Measurements from ENCODE around the gene APBA2.

DNA sequence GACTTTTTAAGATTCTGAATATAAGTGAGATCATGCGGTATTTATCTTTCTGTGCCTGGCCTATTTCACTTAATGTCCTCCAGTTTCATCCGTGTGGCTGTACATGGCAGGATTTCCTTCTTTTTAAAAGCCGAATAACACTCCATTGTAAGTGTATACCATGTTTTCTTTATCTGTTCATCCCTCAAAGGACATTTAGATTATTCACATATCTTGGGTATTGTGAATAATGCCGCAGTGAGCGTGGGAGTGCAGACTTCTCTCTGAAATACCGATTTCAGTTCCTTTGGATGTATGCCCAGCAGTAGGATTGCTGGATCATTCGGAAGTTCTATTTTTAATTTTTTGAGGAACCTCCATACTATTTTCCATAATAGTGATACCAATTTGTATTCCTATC is 136.1 kb downstream of the APBA2 start:
- TF ChIP-seq, protein P1, sequence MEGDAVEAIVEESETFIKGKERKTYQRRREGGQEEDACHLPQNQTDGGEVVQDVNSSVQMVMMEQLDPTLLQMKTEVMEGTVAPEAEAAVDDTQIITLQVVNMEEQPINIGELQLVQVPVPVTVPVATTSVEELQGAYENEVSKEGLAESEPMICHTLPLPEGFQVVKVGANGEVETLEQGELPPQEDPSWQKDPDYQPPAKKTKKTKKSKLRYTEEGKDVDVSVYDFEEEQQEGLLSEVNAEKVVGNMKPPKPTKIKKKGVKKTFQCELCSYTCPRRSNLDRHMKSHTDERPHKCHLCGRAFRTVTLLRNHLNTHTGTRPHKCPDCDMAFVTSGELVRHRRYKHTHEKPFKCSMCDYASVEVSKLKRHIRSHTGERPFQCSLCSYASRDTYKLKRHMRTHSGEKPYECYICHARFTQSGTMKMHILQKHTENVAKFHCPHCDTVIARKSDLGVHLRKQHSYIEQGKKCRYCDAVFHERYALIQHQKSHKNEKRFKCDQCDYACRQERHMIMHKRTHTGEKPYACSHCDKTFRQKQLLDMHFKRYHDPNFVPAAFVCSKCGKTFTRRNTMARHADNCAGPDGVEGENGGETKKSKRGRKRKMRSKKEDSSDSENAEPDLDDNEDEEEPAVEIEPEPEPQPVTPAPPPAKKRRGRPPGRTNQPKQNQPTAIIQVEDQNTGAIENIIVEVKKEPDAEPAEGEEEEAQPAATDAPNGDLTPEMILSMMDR (IDR thresholded peaks at IDR 0.05) = no peak
- TF ChIP-seq POLR2A (IDR thresholded peaks at IDR 0.05) = no peak
